Dendritic cell treated with granulocyte-macrophage colony-stimulating factor and Interleukin-4, amounts not matched to agents 40 ng/mL and 50 ng/mL, for 4 days (primary cell): ENCODE results near the gene ZNF574.

Experiments used
- H3K27ac Mint-ChIP-seq: one replicate; pipeline ENCODE4 v1.8.0; 2022; ENCODE audit warnings: mild to moderate bottlenecking, mixed read lengths
- H3K27me3 Mint-ChIP-seq: one replicate; pipeline ENCODE4 v1.8.0; 2022; ENCODE audit warnings: mild to moderate bottlenecking, mixed read lengths
- H3K36me3 Mint-ChIP-seq: one replicate; pipeline ENCODE4 v1.8.0; 2022; ENCODE audit warnings: low read depth, mixed read lengths
- H3K4me1 Mint-ChIP-seq: one replicate; pipeline ENCODE4 v1.8.0; 2022; ENCODE audit warnings: low read depth, mixed read lengths
- H3K4me3 Mint-ChIP-seq: one replicate; pipeline ENCODE4 v1.8.0; 2022; ENCODE audit warnings: mild to moderate bottlenecking, moderate library complexity, mixed read lengths
- H3K9me3 Mint-ChIP-seq: one replicate; pipeline ENCODE4 v1.8.0; 2022; ENCODE audit warnings: mixed read lengths
- intact Hi-C: fragments of 100-400 bp; cut with micrococcal nuclease; formaldehyde crosslinking; loops from one replicate; pipeline ENCODE4 v1.15.0; 2022

Gene ZNF574

GRCh38 chr19:42111811-42112210, 35.8 kb downstream of the ZNF574 start:
- peaks cover 57% of the 10 kb centered on the region for H3K4me1 Mint-ChIP-seq
- intact Hi-C loops = no loop called here
- H3K27ac Mint-ChIP-seq = peak overlapping the region; percentile 2
- no peak overlapping the region for H3K4me3 Mint-ChIP-seq
- H3K36me3 Mint-ChIP-seq = peaks cover 70% of the 10 kb centered on the region
- no peaks in the 10 kb centered on the region for H3K9me3 Mint-ChIP-seq
- no peaks in the 10 kb centered on the region for H3K27me3 Mint-ChIP-seq

- Mint-ChIP-seq H3K27me3 (no peaks in the 10 kb centered on the region), H3K4me1 (peaks cover 59% of the 10 kb centered on the region), H3K27ac (no peak overlapping the region), H3K9me3 (no peaks in the 10 kb centered on the region), H3K36me3 (peaks cover 79% of the 10 kb centered on the region), H3K4me3 (no peak overlapping the region)
- intact Hi-C loops = no loop called here
Measured at GRCh38 chr19:42113641-42114348, 37.8 kb downstream of the ZNF574 start.

DNA sequence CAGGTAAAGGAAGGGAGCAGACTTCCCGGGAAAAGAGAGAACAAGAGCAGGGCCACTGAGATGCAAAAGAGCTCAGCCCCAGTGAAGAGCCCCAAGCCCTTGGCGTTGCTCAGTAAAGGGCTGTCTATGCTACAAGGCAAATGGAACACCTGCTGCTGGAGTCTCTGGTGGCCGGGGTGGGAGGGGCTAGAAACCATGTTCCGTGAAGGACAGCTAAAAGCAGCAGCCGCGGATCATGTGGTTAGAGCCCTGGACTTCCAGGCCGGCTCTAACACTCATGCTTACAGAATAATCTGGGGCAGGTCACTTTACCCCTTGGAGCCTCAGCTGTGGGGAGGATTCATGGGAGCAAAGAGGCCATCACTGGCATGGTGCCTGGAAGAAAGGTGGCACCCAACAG, 38.4 kb downstream of the ZNF574 start:
- Mint-ChIP-seq H3K9me3 (no peaks in the 10 kb centered on the region), H3K27me3 (no peaks in the 10 kb centered on the region), H3K4me3 (no peak overlapping the region), H3K4me1 (peaks cover 56% of the 10 kb centered on the region), H3K36me3 (peaks cover 83% of the 10 kb centered on the region), H3K27ac (no peak overlapping the region)
- intact Hi-C loops = no loop called here

GRCh38 chr19:42115219-42115618, 39.3 kb downstream of the ZNF574 start:
- Mint-ChIP-seq H3K9me3 (no peaks in the 10 kb centered on the region), H3K4me1 (peaks cover 56% of the 10 kb centered on the region), H3K4me3 (no peak overlapping the region), H3K36me3 (peaks cover 83% of the 10 kb centered on the region), H3K27me3 (no peaks in the 10 kb centered on the region), H3K27ac (no peak overlapping the region)
- intact Hi-C loops = no loop called here

- peaks cover 58% of the 10 kb centered on the region for H3K4me1 Mint-ChIP-seq
- no peak overlapping the region for H3K4me3 Mint-ChIP-seq
- peaks cover 80% of the 10 kb centered on the region for H3K36me3 Mint-ChIP-seq
- H3K27me3 Mint-ChIP-seq = no peaks in the 10 kb centered on the region
- H3K27ac Mint-ChIP-seq = no peak overlapping the region
- intact Hi-C loops = no loop called here
- H3K9me3 Mint-ChIP-seq = no peaks in the 10 kb centered on the region
Measured at GRCh38 chr19:42115705-42116104, 39.7 kb downstream of the ZNF574 start.

DNA sequence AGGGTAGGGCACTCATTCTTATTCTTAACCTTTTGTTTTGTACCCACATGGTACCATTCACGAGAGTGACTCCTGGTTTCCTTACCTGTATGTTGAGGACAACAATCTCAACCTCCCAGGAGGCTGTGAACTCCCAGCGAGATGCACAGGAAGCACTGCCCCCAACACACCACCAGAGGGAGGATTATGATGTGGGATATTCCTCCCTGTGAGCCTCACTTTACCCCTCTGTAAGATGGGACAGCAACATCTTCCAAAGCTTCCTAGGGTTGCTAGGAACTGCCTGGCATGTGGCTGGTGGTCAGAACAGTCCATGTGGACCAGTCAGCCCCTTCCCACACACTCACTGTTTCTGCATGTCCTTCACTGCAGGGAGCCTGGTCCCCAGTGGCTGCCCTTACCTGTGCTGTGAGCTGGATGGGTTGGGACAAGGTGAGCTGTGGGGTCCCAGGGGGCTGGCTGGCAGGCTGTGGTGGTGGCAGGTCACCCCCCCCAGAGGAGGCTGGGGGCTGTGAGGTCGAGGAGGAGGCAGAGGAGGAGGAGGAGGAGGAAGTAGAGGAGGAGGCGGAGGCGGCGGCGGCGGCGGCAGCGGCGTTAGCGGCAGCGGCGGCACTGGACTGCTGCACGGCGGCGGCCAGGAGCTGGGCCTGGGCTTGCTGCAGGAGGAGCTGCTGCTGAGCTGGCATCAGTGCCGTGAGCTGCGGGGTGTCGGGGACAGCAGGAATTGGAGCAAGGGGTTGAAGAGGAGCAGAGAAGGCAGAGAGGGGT, 40.5 kb downstream of the ZNF574 start:
- Mint-ChIP-seq H3K36me3 (peaks cover 72% of the 10 kb centered on the region), H3K4me1 (peaks cover 58% of the 10 kb centered on the region), H3K9me3 (no peaks in the 10 kb centered on the region), H3K4me3 (no peak overlapping the region), H3K27me3 (no peaks in the 10 kb centered on the region), H3K27ac (no peak overlapping the region)
- intact Hi-C loops = no loop called here

- H3K27ac Mint-ChIP-seq = no peak overlapping the region
- intact Hi-C loops = no loop called here
- peaks cover 59% of the 10 kb centered on the region for H3K4me1 Mint-ChIP-seq
- H3K4me3 Mint-ChIP-seq = no peak overlapping the region
- peaks cover 66% of the 10 kb centered on the region for H3K36me3 Mint-ChIP-seq
- no peaks in the 10 kb centered on the region for H3K9me3 Mint-ChIP-seq
- H3K27me3 Mint-ChIP-seq = no peaks in the 10 kb centered on the region
Measured at GRCh38 chr19:42117076-42117475, 41.1 kb downstream of the ZNF574 start.

- peak overlapping the region; percentile 83 for H3K27ac Mint-ChIP-seq
- no peaks in the 10 kb centered on the region for H3K27me3 Mint-ChIP-seq
- H3K4me1 Mint-ChIP-seq = peaks cover 68% of the 10 kb centered on the region
- intact Hi-C loops = no loop called here
- H3K4me3 Mint-ChIP-seq = no peak overlapping the region
- H3K36me3 Mint-ChIP-seq = peaks cover 42% of the 10 kb centered on the region
- no peaks in the 10 kb centered on the region for H3K9me3 Mint-ChIP-seq
Measured at GRCh38 chr19:42120276-42120980, 44.5 kb downstream of the ZNF574 start.

DNA sequence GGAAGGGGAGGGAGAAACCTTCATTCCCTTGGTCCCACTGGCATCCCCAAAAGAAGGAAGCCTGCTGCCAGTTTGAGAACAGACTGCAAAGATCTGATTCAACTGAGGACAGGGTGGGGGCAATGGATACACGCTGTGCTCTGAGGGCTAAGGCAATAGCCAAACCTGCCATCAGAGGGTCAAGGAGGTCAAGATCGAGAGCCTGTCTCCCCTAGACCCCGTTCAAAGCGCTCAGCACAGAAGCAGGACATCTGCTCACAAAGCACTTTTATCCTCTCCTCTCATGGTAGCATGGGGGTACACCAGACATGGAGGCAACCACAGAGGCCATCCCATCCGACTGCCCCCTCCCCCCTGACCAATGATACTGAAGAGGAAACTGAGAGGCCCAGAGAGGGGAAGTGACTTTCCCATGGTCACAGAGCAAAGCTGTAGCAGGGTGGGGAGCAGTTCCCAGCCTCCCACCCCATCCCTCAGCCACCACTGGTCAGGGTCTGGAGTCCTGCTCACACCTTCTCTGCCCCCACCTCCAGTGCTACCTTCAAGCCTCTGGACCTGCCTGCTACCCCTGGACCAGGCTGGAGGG, 45.2 kb downstream of the ZNF574 start:
- intact Hi-C loops = no loop called here

DNA sequence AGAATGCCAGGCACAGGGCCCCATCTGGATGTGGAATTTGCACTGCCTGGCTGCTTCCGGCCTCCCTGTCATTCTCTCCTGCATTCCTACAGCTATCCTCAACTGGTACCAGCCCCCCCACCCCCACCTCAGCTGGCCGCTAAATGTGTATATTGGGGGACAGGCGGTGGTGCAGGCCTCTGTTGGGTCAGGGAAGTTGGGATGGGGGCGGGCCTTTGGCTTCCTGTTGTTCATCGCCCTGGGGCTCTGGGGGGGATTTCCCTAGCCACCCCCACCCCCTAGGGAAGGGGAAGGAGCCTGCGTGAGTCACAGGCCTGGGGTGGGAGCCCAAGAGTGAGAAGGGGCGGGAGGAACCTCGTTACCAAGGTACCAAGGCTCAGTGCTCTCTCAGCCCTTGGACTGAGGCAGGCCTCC, 45.7 kb downstream of the ZNF574 start:
- Mint-ChIP-seq H3K36me3 (peaks cover 30% of the 10 kb centered on the region), H3K27me3 (no peaks in the 10 kb centered on the region), H3K4me3 (peak overlapping the region; percentile 58), H3K9me3 (no peaks in the 10 kb centered on the region), H3K4me1 (peaks cover 71% of the 10 kb centered on the region), H3K27ac (peak overlapping the region; percentile 83)
- intact Hi-C loops = no loop called here

More for the DNA sequence above, 45.2 kb downstream of the ZNF574 start:
- Mint-ChIP-seq H3K9me3 (no peaks in the 10 kb centered on the region), H3K4me3 (peak overlapping the region; percentile 58), H3K36me3 (peaks cover 35% of the 10 kb centered on the region), H3K4me1 (peaks cover 70% of the 10 kb centered on the region), H3K27ac (peak overlapping the region; percentile 83), H3K27me3 (no peaks in the 10 kb centered on the region)

DNA sequence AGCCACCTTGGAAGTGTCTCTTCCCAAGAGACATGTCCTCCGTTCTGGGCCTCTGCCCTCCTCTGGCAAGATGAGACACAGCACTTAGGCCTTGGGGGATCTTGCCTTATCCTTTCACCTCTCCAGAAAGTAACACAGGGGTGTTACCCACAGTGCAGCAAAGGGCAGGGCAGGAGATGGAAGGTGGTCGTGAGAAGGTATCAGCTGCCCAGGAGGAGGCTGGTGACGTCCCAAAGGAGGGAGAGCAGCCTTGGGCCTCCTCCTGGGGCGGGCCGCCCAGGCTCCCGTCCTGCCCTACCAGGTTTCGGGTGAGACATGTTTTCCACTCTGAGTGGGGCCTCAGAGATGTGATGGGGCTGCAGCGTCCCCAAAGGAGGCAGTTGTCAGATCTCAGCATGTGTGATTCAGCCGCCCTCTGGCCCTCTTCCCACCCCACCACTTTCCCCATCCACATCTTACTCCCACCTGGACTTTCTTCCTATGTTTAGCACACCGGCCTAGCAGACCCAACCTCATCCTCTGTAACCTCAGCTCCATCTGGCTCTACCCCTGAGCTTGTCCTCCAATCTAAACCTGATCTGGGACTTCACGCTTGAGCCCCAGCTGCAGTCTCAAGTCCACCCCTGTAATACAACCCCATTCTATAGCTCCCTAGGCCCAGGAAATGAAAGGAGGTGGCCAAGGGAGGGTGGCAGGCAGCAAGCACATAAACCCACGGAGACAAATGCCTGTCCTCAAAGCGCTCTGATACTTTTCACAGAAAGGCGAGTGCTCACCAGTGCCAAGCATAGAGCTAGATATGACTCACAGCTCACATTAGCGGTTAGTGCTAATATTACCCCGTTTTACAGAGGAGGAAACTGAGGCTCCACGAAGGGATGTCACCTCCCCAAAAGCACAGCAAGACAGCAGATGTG, 47.0 kb downstream of the ZNF574 start:
- intact Hi-C loops = no loop called here
- H3K9me3 Mint-ChIP-seq = no peaks in the 10 kb centered on the region
- H3K4me3 Mint-ChIP-seq = peak overlapping the region; percentile 52
- H3K4me1 Mint-ChIP-seq = peaks cover 78% of the 10 kb centered on the region
- H3K27ac Mint-ChIP-seq = peak overlapping the region; percentile 83
- H3K27me3 Mint-ChIP-seq = no peaks in the 10 kb centered on the region
- peaks cover 17% of the 10 kb centered on the region for H3K36me3 Mint-ChIP-seq

DNA sequence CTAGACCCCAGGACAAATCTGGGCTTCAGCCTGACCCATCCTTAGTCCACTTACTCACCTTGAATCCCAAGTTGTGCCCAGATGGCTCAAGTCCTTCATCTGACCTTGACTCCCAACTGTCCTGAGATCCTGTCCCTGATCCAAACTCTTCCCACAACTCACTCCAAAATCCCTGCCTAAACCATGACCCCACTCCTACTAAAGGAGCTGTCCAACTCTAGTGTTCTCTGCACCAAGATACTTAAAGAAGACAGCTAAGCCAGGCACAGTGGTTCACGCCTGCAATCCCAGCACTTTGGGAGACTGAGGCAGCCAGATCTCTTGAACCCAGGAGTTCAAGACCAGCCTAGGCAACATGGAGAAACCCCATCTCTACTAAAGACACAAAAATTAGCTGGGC, 47.8 kb downstream of the ZNF574 start:
- Mint-ChIP-seq H3K27ac (peak overlapping the region; percentile 83), H3K4me1 (peaks cover 80% of the 10 kb centered on the region), H3K9me3 (no peaks in the 10 kb centered on the region), H3K27me3 (no peaks in the 10 kb centered on the region), H3K4me3 (peak overlapping the region; percentile 7), H3K36me3 (peaks cover 11% of the 10 kb centered on the region)
- intact Hi-C loops = no loop called here

DNA sequence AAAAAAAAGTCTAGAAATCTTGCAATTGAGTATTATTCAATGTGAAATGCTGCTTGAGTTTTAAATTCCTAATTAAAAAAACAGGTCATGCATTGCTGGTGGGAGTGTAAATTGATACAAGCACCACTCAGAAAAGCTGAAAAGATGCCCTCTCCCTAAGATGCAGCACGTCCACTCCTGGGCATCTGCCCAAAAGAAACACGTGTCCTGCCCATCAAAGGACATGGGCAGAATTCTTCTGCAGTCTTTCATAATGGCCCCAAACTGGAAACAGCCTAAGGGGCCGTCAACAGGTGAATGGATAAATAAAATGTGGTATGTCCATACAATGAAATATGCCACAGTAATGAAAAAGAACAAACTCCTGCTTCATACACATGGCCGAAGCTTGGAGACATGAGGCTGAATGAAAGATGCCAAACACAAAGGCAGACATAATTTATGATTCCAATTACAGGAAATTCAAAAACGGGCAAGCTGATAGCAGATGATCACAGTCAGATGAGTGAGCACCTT, 48.5 kb downstream of the ZNF574 start:
- intact Hi-C loops = no loop called here
- H3K4me1 Mint-ChIP-seq = peaks cover 84% of the 10 kb centered on the region
- no peaks in the 10 kb centered on the region for H3K27me3 Mint-ChIP-seq
- H3K4me3 Mint-ChIP-seq = no peak overlapping the region
- H3K27ac Mint-ChIP-seq = no peak overlapping the region
- H3K9me3 Mint-ChIP-seq = no peaks in the 10 kb centered on the region
- peaks cover 7% of the 10 kb centered on the region for H3K36me3 Mint-ChIP-seq
